Measurements from ENCODE around the gene TSC22D3.
"Not testable (repeated sequence)": the region's sequence is repeated elsewhere in the genome, so short reads cannot be mapped to it uniquely, and the experiment has no call there.

The TSC22D3 gene

DNA sequence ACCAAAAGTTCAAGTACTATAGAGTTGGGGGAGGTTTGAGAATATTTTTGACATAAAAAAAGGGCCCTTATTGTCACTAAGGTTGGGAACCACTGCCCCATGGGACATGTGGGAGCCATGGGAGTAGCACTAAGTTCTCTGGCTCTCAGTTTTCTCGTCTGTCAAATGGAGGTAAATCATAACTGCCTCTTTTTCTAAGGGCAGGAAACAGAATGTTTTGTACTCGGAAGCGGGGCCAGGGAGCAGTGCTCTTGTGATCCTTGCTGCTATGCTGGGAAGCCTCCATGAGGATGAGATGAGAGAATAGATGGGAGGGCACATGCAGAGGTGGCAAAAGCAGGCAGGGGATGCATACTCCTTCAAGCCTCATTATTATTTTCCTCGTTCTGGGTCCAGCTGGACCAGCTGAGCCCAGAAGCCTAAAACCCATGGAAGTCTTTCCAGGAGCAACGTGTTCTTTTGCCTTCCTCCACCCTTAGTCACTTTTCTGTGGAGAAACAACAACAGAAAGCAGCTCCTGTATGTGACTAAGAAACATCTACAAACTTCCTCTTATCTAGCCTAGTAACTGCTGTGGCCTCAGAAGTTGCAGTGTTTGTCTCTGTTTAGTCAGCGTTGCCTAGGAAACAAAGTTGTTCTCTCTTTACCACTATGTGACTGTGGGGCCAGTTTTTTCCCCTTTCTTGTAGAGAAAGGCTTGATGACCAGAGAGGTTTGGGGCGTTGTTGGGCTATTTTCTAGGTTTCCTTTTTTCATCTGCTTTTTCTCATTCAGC is 64.8 kb downstream of the TSC22D3 start:
- no peak for DNase-seq

DNA sequence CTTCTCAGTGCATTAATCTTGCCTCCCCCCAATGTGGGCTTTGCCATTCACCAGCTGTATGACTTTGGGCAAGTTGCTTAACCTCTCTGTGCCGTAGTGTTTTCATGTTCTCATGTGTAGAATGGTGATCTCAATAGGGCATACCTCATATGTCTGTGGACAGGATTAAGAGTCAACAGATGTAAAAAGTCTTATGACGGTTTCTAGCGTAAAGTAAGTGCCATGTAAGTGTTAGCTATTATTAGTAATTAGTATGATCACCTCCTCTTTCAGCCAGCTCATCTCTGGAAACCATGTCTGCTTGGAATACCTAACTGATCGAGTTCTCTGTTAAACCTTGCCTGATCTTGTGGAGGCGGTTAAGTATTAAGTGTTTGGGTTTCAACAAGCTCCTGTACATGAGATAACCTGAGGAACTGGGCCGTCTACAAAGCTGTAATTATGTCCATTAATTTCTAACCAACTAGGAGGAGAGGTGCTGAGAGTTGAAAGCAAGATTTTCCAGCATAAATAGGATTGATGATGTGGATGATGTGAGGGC is 66.3 kb downstream of the TSC22D3 start:
- no peak for DNase-seq

DNA sequence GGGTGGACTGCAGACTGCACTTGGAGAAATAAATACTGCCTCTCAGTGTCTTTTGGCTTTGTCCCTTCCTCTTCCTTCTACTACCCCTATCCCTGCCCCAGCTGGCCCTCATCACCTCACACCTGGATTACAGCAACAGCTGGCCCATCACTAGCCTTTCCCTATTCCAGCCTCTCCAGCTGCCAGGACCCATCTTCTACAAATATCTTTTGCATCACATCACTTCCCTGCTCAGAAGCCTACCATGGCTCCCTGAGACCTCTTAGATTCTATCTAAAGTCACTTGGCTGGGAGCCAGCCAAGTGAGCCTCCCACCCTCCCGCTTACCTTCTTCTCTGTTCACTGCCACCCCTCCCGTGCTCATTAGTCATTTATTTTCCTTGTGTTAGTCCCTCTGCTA is 66.8 kb downstream of the TSC22D3 start:
- DNase-seq = no peak

DNA sequence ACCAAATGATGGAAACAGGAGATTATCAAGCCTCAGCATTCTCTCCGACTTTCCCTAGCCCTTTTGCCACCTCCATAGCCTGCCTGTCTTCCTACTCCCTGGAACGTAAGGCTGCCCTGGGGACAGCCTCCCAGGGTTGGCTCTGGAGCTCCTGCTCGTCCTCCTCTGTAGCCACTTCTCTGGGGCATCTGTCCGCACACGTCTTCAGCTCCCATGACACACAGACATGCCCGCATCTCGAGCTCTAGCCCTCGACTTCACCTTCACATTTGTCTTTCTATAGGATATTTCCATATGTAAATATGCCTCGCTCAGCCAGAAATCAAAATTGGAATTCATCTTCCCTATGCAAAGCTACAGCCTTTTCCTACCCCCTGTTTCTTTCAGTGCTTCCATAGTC is 67.7 kb downstream of the TSC22D3 start:
- DNase-seq = no peak

DNA sequence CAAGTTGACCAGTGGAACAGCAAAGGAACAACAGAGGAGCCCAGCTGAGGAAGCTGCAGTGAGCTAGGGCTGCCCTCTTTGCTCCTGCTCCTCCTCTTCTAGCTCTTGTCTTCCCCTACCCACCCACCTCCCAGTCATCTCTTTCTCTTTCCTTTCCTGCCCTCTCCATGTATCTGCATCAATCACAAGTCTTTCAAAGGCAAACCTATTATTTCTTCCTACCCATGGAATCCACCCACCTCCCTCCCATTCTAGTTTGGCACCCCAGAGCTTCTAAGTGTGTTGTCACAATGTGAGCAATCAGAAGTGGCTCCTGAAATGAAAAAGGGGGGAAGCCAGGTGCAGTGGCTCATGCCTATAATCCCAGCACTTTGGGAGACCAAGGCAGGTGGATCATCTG is 69.3 kb downstream of the TSC22D3 start:
- DNase-seq = no peak

DNA sequence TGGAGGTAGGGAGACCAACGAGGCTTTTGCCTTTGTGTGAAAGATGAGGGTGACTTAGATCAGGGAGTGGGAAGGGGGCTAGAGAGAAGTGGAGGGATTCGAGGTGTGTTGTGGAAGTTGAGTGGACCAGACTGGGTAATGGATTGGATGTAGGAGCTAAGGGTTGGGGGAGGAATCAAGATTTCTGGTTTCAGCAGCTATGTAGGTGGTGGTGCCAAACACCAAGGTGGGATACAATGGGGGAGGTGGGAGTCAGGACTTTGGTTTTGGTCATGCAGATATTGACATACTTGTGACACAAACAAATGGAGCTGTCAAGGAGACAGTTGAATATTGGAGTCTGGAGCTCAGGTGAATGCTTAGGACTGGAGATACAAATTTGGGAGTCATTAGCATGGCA is 71.0 kb downstream of the TSC22D3 start:
- DNase-seq = no peak

DNA sequence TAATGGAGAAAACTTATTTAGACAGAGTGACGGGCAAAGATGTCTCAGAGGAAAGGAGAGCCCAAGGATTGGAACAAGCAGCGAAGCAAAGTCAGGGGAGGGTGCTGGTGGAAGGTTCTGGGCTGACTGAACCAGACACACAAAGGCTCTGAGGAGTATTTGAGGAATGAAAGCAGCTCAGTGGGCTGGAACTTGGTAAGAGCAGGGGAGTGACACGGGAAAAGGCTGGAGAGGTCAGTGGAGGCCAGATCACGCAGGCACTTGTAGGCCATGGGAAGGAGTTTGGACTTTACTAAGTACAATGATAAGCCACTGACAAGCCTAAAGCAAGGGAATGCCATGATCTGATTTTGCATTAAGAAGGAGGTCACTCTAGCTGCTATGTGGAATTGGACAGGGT is 71.4 kb downstream of the TSC22D3 start:
- DNase-seq = no peak

DNA sequence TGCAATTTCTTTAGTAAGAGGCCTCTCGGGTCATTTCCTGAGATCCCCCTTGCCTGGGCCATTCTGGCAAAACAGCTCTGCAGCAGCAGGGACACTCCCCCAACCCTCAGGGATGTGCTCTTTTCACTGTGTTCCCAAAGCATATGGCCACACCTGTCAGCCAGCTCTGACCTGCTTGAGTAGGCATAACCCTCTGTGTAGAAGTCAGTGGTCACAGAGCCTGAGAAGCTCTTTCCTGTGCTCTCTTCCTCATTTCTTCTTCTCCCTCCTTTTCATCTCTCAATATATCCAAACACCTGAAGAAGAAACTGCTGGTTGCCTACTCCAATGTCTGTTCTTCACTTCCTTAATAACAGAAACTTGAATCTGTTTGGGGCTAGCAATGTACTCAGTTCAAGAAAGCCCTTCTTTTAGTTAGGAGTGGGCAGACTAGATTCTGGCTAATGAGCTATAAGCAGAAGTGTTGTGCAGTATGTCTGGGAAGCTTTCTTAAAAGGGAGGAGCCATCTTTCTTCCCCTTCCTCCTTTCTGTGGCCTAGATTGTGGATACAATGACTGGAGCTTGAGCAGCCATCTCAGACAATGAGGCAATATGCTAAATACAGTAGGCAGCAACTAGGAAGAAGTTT is 74.0 kb downstream of the TSC22D3 start:
- no peak for DNase-seq

DNA sequence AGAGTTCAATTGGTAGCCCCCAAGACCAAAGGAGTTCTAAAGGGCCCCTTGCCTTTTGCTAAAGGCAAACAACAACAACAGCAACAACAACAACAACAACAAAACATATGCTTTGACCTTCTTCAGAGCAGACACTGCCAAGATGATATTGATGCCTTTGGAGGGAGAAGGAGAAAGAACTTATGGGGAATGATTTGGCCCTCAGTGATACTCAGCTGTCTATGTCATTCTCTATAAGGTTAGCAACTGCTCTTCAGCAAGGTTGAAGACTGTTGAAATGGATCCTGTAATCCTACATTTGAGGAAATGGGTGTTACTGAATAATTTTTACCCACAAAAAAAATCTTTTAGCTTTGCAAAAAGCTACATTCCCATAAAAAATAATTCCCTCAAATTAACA is 74.8 kb downstream of the TSC22D3 start:
- DNase-seq = no peak

DNA sequence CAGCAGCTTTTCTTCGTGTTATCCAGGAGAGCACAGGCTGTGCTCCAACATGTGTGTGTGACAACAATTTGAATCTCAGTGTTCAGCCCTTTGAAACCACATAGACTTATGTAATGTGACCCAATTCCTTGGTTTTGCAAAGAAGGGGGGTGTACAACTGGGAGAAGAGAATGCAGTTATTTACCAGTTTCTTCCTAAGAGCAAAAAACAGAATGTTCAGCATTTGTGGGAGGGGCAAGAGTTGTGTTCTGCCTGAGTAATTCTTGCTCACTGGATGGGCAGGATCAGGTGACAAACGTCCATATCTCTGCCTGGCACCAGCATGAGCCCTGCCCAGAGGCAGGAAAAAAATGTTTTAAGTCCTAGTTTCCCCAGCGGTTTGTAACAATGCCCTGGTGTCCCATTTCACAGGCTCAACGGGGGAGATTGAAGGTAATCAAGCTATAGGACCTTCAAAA is 75.2 kb downstream of the TSC22D3 start:
- DNase-seq = no peak

DNA sequence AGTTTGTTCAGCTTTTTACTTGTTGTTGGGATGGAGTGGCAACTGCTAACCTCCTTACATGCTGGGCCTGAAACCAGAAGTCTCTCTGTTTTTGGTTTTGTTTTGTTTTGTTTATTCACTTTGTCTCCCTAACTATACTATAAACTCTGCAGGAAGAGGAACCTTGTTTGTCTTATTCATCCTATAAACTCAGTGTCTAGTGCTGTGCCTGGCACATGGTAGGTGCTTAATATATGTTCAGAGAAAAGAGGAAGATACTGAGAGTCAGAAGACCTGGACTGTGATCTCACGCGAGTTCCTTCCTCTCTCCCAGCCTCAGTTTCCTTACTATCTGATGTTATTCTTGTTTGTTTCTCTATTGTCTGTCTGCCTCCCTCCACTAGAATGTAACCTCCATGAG is 76.0 kb downstream of the TSC22D3 start:
- no peak for DNase-seq

DNA sequence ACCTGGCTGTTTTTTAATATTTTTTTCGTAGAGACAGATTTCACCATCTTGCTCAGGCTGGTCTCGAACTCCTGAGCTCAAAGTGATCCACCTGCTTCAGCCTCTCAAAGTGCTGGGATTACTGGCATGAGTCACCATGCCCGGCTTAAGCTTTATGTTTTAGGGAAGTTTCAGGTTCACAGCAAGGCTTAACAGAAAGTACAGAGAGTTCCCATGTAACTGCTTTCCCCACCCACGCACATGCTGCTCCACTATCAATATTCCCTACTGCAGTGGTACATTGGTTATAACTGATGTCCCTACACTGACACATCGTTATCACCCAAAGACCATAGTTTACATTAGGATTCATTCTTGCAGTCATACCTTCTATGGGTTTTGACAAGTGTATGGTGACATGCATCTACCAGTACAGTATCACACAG is 84.6 kb downstream of the TSC22D3 start:
- no peak for DNase-seq

DNA sequence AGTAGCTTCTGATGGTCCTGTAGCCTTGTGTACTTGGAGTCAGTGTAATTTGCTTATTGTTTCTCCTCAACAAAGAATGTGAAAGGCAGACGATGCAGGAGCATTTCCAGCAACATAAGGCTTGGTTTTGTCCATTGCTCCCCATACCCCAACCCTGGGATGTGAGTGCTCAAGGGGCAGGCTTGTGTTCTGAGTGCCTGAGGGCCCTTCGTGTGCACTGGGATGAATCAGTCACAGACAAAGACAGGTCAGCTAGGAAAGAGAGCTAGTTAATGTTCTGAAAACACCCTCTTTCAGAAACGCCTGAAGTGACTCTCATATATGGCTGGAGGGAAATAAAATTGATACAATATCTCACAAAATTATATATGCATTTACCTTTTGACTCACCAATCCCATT is 88.1 kb downstream of the TSC22D3 start:
- no peak for DNase-seq

DNA sequence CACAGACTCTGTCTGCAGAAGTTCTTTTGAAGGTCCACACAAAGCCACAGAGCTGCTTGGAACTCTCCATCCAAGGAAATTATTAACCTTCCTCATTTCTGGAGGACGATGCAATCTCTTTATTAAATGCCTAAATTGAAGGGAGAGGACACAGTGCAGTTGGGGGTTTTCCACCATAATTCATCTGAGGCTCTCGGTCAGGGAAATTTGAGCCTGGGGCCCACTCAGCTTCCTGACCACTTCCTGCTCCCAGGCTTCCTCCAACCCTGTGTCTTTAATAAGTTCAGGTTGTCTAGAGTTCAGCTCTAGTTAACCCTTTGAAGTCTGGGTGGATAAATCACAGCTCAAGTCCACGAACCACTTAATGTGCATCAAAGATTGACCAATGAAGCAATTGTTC is 88.8 kb downstream of the TSC22D3 start:
- no peak for DNase-seq

DNA sequence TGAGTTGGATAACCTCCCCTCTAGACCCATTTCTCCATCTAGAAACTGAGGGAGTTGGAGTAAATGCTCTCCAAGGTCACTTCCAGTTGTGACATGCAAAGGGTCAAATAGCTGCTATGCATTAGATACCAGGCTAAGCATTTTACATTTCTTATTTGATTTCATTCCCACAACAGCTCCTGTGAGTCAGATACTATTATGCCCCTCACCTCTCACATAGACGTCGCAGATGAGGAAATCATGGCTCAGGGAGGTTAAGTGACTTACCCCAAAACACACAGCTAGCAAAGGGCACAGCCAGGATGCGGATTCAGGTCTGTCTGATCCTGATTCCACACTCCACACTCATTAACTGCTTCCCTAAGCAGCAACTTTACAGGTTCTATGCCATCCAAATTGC is 89.6 kb downstream of the TSC22D3 start:
- DNase-seq = no peak

DNA sequence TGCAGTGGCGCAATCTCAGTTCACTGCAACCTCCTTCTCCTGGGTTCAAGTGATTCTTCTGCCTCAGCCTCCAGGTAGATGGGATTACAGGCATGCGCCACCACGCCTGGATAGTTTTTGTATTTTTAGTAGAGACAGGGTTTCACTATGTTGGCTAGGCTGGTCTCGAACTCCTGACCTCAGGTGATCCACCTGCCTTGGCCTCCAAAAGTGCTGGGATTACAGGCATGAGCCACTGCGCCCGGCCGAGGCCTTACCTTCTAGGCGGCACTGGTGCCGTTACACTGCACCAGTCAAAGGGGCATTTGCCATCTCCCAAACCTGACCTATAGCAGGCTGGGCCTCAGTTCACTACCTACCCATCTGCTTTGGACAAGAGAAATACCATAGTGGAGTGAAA is 90.0 kb downstream of the TSC22D3 start:
- not testable (repeated sequence) for DNase-seq

DNA sequence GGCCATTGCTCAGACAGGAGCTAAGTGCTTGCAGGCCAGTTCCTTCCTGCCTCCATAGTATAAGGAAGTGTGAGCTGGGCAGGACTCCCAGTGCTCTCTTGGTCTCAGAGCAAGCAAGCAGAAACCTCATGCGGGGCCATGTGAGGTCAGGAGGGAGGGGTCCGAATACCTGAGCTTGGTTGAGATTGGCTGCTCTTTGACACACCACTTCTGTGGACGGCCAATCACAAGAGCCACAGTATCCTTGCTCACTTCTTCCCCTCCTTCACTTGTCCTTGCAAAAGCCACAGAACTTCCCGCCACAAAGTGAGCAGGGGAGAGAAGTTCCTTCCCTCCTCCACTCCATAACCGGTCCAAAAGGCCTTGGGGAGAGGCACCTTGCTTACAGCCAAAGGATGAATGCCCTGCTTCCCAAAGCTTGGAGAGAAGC is 90.6 kb downstream of the TSC22D3 start:
- no peak for DNase-seq

DNA sequence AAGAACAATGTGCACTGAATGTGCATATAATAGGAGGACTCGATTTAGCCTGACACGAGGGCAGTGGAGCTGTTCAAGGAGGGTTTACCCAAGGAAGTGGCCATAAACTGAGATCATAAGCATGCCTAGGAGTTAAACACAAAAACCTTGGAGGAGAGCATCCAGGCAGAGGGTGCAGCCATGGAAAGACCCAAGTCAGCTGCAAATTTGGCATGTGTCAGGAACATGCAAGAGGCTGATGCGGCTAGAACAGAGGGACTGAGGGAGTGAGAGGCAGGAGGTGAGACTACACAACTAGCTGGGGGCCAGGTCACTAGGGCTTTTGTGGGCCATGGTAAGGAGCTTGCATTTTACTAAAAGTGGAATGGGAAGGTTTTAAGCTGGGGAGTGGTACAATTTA is 91.7 kb downstream of the TSC22D3 start:
- DNase-seq = no peak

DNA sequence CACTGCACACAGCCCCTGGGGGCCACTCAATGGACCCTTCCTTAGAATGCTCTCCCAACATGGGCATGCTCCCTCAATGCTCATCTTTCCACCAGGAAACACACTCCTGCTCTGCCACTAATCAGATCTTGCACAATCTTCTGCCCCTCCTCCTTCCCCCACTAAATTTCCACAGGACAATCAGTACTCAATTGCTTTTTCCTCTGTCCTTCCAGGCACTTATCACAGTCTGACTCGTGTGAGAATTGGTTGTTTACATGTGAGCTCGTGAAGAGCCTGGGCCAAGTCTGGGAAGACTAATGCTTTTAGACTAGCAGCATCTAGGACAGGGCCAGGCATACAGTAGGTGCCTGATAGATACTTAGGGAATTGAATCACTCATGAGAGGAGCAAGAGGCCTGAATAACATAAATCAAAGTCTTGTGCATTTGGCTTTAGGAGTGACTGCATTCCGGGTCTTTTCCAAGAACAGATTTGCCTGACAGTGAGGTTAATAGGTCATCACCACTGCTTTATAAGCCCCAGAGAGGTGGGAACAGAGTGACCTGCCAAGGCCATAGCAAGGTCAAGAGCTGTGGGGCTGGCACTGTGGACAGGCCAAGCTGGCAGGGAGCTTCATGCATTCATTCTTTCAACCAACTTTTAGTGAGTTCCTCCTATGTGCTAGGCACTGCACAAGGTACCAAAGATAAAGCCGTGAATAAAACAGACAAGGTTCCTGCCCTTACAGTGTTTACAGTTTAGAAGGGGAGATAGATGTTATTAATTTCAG is 92.3 kb downstream of the TSC22D3 start:
- no peak for DNase-seq

DNA sequence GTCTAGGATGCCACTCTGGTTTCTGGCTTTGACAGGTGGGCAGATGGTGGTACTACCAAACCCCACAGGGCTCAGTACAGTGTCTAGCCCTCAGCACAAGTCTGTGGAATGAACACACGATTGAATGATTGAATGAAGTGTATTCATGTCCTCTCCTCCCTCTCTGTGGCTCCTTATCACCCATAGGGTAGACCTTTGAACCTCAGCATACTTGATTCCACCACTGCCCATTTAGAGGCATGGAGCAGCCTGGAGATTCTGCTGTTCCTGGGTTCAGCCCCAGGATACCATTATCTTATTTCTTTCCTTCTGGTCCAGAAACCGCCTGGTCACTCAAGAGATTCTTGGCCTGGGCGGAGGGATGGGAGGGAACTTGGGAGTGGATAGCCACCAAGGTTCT is 93.3 kb downstream of the TSC22D3 start:
- DNase-seq = no peak

DNA sequence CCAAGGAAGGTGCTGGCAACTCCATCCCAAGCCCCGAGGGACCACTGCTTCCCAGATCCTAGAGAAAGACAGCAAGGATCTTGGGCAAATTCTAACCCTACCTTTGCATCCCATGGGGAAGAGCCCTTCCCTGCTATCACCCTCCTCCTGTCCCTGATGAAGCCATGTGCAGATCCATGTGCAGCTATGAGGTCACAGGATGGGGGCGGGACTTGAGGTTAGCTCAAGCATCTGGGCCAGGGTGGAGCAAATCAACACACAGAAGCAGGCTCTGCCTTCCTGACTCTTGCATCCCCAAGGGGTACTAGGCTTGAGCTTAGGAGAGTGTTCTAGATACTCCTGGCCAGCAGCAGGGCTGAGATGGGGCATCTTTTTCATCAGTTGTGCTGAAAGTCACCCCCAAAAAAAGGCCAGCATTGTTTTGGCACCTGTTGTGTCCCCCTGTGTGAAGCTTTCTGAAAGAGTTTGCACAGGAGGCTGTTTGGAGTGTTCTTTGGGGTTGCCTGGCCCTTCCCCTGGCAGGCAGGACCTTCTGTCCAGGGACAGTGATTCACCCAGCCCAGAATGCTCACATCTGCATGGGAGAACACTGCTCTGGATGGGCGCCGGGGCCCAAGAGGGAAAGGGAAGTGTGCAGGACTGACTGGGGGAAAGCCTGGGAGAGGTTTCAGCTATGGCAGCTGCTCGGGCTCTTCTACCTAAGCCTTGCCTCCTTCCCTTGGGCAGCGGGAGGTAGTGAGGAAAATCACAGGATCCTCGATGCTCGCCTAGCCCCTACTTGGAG is 96.4 kb downstream of the TSC22D3 start:
- peak; percentile 64 for DNase-seq

DNA sequence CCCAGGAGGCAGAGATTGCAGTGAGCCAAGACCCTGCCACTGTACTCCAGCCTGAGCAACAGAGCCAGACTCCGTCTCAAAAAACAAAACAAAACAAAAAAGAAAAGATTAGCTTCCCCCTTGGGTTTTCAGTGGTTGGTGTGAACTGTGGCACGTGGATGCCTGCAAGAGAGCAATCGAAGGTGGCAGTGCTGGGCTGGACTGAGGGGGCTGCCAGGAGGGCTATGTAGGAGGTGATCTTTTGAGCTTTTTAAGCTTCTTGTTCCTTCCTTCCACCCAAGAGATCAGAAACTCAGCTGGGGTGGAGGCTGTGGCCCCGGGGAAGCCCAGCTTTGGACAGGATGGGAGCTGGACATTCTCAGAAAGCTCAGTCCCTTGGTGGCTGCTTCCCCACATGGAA is 97.7 kb downstream of the TSC22D3 start:
- no peak for DNase-seq

DNA sequence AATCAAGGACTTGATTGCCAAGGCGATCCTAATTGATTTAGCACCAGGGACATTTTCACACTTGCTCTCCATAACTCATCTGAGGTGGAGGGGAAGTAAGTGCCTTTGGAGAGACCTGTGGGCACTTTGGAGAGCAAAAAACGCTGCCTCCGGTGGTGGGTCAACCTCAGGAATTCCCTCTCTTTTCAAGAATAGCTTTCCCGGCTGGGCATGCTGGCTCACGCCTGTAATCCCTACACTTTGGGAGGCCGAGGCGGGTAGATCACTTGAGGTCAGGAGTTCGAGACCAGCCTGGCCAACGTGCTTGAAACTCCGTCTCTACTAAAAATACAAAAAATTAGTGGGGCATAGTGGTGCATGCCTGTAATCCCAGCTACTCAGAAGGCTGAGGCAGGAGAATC is 98.1 kb downstream of the TSC22D3 start:
- DNase-seq = no peak
